Colonic mucosa (tissue), 4 donors: ENCODE data around the gene NIPBL. TPM values are rescaled to one million over a fixed set of nuclear protein-coding genes. Genes with fewer than 3 reads are reported as not detected.
"Not testable (repeated sequence)": the region's sequence is repeated elsewhere in the genome, so short reads cannot be mapped to it uniquely, and the experiment has no call there.

Experiments used
- DNase-seq: peaks from one replicate; pipeline ENCODE4 v3.0.0-alpha.2; 2020
- H3K27ac ChIP-seq: fragments of 200-600 bp; one replicate; pipeline ENCODE4 v1.8.0; 2021
- H3K27me3 ChIP-seq: fragments of 200-600 bp; one replicate; pipeline ENCODE4 v1.8.0; 2021
- H3K36me3 ChIP-seq: fragments of 200-600 bp; one replicate; pipeline ENCODE4 v1.8.0; 2021
- H3K4me1 ChIP-seq: fragments of 200-600 bp; one replicate; pipeline ENCODE4 v1.8.0; 2021; ENCODE audit warnings: mild to moderate bottlenecking
- H3K4me3 ChIP-seq: fragments of 200-600 bp; one replicate; pipeline ENCODE4 v1.8.0; 2021
- H3K9ac ChIP-seq, 2 donors: one replicate each; pipeline ENCODE4 v1.7.0; 2013; ENCODE audit warnings: control low read depth in 2 of 2, low read depth in 2 of 2, low read length in 2 of 2
- H3K9me3 ChIP-seq: fragments of 200-600 bp; one replicate; pipeline ENCODE4 v1.8.0; 2021
- CTCF ChIP-seq: fragments of 200-600 bp; IDR thresholded peaks from one replicate; pipeline ENCODE4 v1.8.0; 2022; ENCODE audit warnings: antibody characterized with exemption, mild to moderate bottlenecking
- intact Hi-C: fragments of 100-400 bp; cut with DNase I; formaldehyde crosslinking; loops from one replicate; pipeline ENCODE4 v1.14.1; 2022
- total RNA-seq, 2 donors: library from RNA; stranded (reverse); fragmentation: NEBNext Ultra II Directional in 1 of 2; extraction: Animal tissue kit (Norgen Biotek cat#: 25700) in 1 of 2; gene quantifications; one replicate each; pipeline ENCODE4 v1.2.1, GENCODE V29; 2021
- donor health status: healthy.
- donor health status: DM: no; HTN: no; CAD: no.
- donor health status: DM: no; HTN: no; CAD: no.

Gene NIPBL
- total RNA-seq, 2 donors from 2014 or later: 47.6 to 59.2 TPM

GRCh38 chr5:36841677-36842076 is 34.9 kb upstream of the NIPBL start:
- TF ChIP-seq CTCF: no peak
- Histone ChIP-seq H3K4me3 (no peak overlapping the region), H3K36me3 (no peaks in the 10 kb centered on the region), H3K4me1 (no peaks in the 10 kb centered on the region), H3K9me3 (no peaks in the 10 kb centered on the region), H3K27me3 (no peaks in the 10 kb centered on the region), H3K9ac (no peak overlapping the region), H3K27ac (no peak overlapping the region)
- DNase-seq: no peak
- intact Hi-C loops: no loop called here

GRCh38 chr5:36842087-36842486 is 34.5 kb upstream of the NIPBL start:
- Histone ChIP-seq H3K36me3 (no peaks in the 10 kb centered on the region), H3K27me3 (no peaks in the 10 kb centered on the region), H3K4me1 (no peaks in the 10 kb centered on the region), H3K9me3 (no peaks in the 10 kb centered on the region), H3K4me3 (no peak overlapping the region), H3K9ac (no peak overlapping the region), H3K27ac (no peak overlapping the region)
- intact Hi-C loops: no loop called here
- DNase-seq: no peak
- no peak for TF ChIP-seq CTCF

- no peaks in the 10 kb centered on the region for H3K27me3 ChIP-seq
- no peaks in the 10 kb centered on the region for H3K4me1 ChIP-seq
- H3K27ac ChIP-seq: no peak overlapping the region
- H3K4me3 ChIP-seq: no peak overlapping the region
- no peak for TF ChIP-seq CTCF
- no peak for DNase-seq
- H3K9ac ChIP-seq: no peak overlapping the region
- intact Hi-C loops: no loop called here
- H3K9me3 ChIP-seq: no peaks in the 10 kb centered on the region
- no peaks in the 10 kb centered on the region for H3K36me3 ChIP-seq
These were observed 32.3 kb upstream of the NIPBL start for GRCh38 chr5:36844305-36844704.

- intact Hi-C loops, H3K9me3 ChIP-seq, H3K27ac ChIP-seq, H3K27me3 ChIP-seq, H3K9ac ChIP-seq, DNase-seq, H3K36me3 ChIP-seq, H3K4me1 ChIP-seq, H3K4me3 ChIP-seq: not testable (repeated sequence)
These were observed 28.0 kb upstream of the NIPBL start for GRCh38 chr5:36848545-36848944.

GRCh38 chr5:36852903-36853302 is 23.7 kb upstream of the NIPBL start:
- DNase-seq, H3K9ac ChIP-seq, H3K36me3 ChIP-seq, intact Hi-C loops, H3K4me3 ChIP-seq, H3K9me3 ChIP-seq, H3K27ac ChIP-seq, H3K27me3 ChIP-seq, H3K4me1 ChIP-seq: not testable (repeated sequence)

- DNase-seq: no peak
- Histone ChIP-seq H3K9ac (no peak overlapping the region), H3K36me3 (no peaks in the 10 kb centered on the region), H3K9me3 (no peaks in the 10 kb centered on the region), H3K27ac (no peak overlapping the region), H3K4me3 (no peak overlapping the region), H3K27me3 (no peaks in the 10 kb centered on the region), H3K4me1 (no peaks in the 10 kb centered on the region)
- intact Hi-C loops: no loop called here
- no peak for TF ChIP-seq CTCF
These were observed 22.0 kb upstream of the NIPBL start for GRCh38 chr5:36854402-36855140.
